Endodermal cell (in vitro differentiated cells): Measurements from ENCODE around the gene ZBTB45. TPM values are rescaled to one million over a fixed set of nuclear protein-coding genes. Genes with fewer than 3 reads are reported as not detected.

Experiments used
- DNase-seq: peaks from one replicate; pipeline ENCODE4 v3.0.0-alpha.2; 2017
- H3K27ac ChIP-seq: 2 replicates; pipeline ENCODE4 v1.5.1; 2013; ENCODE audit warnings: mild to moderate bottlenecking, low read depth, low read length, moderate library complexity
- H3K27me3 ChIP-seq: 2 replicates; pipeline ENCODE4 v1.6.1; 2013; ENCODE audit warnings: mild to moderate bottlenecking, low read length, moderate library complexity; ENCODE audit not compliant: insufficient read depth, control insufficient read depth, poor library complexity, severe bottlenecking
- H3K36me3 ChIP-seq: 2 replicates; pipeline ENCODE4 v1.7.0; 2013; ENCODE audit warnings: mild to moderate bottlenecking, low read length, moderate library complexity; ENCODE audit not compliant: control insufficient read depth, insufficient read depth
- H3K4me1 ChIP-seq: one replicate; pipeline ENCODE4 v1.7.0; 2013; ENCODE audit warnings: low read length; ENCODE audit not compliant: control insufficient read depth, insufficient read depth
- H3K4me3 ChIP-seq: 2 replicates; pipeline ENCODE4 v1.5.1; 2013; ENCODE audit warnings: mild to moderate bottlenecking, low read length, moderate library complexity
- H3K9ac ChIP-seq: 2 replicates; pipeline ENCODE4 v1.6.1; 2013; ENCODE audit warnings: mild to moderate bottlenecking, low read length, moderate library complexity; ENCODE audit not compliant: poor library complexity, severe bottlenecking; ENCODE audit errors: extremely low read depth
- H3K9me3 ChIP-seq: 2 replicates; pipeline ENCODE4 v1.6.1; 2013; ENCODE audit warnings: mild to moderate bottlenecking, low read length, moderate library complexity; ENCODE audit not compliant: control insufficient read depth
- H3K27ac Mint-ChIP-seq: 2 replicates; pipeline ENCODE4 v1.8.0; 2020; ENCODE audit warnings: mixed read lengths
- H3K27me3 Mint-ChIP-seq: 2 replicates; pipeline ENCODE4 v1.8.0; 2021; ENCODE audit warnings: mild to moderate bottlenecking, mixed read lengths; ENCODE audit not compliant: insufficient read depth
- H3K36me3 Mint-ChIP-seq: 2 replicates; pipeline ENCODE4 v1.8.0; 2020; ENCODE audit warnings: low read depth, mixed read lengths
- H3K4me1 Mint-ChIP-seq: 2 replicates; pipeline ENCODE4 v1.8.0; 2020; ENCODE audit warnings: mixed read lengths
- H3K4me3 Mint-ChIP-seq: 2 replicates; pipeline ENCODE4 v1.8.0; 2020; ENCODE audit warnings: mild to moderate bottlenecking, moderate library complexity, mixed read lengths
- H3K9me3 Mint-ChIP-seq: 2 replicates; pipeline ENCODE4 v1.8.0; 2020; ENCODE audit warnings: mild to moderate bottlenecking, mixed read lengths
- WGBS, 2 experiments: methylation state at CpG; one replicate each; pipeline versions ENCODE4 v1.1.5 to v1.1.7; 2013; ENCODE audit warnings: missing lambda C conversion rate in 2 of 2, mixed read lengths in 1 of 2; ENCODE audit not compliant: insufficient coverage in 1 of 2, insufficient read length in 1 of 2; 5-methylcytosine and 5-hydroxymethylcytosine counted together
- total RNA-seq, 2 donors: library from RNA; stranded (reverse); fragmentation: NEBNext Ultra II Directional in 1 of 2; extraction: Animal tissue kit (Norgen Biotek cat#: 25700) in 1 of 2; gene quantifications; 2 replicates in 1 of 2; 3 replicates in 1 of 2; pipeline ENCODE4 v1.2.1, GENCODE V29; 2021
- TF ChIP-seq, protein P1 (sequence below): fragments of 200-600 bp; sonication (generic); conservative IDR thresholded peaks from 2 replicates; pipeline ENCODE4 v1.5.0; 2021; ENCODE audit warnings: antibody characterized with exemption, mild to moderate bottlenecking

ZBTB45 gene
- total RNA-seq, 2 donors from 2014 or later = 19.0 to 19.4 TPM

DNA sequence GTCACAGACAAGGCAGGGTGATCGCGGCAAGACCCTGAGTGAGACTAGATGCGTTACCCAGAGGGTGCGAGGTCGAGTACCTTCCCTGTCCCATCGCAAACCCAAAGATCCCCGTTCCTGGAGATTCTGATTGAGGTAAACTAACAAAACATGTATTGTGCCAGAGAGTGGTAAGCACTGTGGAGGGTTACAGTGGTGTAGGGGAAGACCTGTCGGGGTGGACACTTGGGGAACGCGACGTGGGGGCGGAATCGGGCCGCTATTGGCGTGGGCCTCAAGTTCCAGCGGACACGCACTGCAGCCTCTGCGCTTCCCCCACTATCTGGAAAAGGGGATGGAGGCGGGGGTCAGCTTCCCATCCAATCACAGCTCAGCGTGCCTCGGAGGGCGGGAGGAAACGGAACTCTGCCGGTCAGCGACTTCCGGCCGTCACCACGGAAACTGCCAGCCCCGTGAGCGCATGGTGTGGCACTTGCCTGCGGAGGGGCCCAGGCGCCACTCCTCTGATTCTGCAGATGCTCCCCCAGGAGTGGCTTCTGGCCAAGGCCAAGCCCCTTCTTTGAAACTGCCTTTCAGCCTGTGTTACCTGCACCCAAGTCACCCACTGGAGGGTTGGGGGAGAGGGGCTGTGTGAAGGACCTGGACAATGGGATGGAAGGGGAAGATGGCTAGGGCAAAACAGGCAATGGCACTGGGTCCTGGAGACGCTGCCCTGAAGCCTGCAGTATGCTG, 39.8 kb upstream of the ZBTB45 start:
- peaks cover 2% of the 10 kb centered on the region for H3K27me3 Mint-ChIP-seq
- peak; percentile 97 for DNase-seq
- Histone ChIP-seq H3K4me3 (peak overlapping the region; percentile 98), H3K4me1 (no peaks in the 10 kb centered on the region), H3K27ac (peak overlapping the region; percentile 99), H3K9me3 (no peaks in the 10 kb centered on the region), H3K27me3 (peaks cover 6% of the 10 kb centered on the region), H3K36me3 (peaks cover 18% of the 10 kb centered on the region), H3K9ac (peak overlapping the region; percentile 95)
- no peaks in the 10 kb centered on the region for H3K9me3 Mint-ChIP-seq
- 0 to 1% methylated on average over 24 to 33 of the region's 33 CpGs for WGBS, 2 experiments
- peak overlapping the region; percentile 99 for H3K27ac Mint-ChIP-seq
- TF ChIP-seq, protein P1, sequence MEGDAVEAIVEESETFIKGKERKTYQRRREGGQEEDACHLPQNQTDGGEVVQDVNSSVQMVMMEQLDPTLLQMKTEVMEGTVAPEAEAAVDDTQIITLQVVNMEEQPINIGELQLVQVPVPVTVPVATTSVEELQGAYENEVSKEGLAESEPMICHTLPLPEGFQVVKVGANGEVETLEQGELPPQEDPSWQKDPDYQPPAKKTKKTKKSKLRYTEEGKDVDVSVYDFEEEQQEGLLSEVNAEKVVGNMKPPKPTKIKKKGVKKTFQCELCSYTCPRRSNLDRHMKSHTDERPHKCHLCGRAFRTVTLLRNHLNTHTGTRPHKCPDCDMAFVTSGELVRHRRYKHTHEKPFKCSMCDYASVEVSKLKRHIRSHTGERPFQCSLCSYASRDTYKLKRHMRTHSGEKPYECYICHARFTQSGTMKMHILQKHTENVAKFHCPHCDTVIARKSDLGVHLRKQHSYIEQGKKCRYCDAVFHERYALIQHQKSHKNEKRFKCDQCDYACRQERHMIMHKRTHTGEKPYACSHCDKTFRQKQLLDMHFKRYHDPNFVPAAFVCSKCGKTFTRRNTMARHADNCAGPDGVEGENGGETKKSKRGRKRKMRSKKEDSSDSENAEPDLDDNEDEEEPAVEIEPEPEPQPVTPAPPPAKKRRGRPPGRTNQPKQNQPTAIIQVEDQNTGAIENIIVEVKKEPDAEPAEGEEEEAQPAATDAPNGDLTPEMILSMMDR = no peak
- peaks cover 18% of the 10 kb centered on the region for H3K4me1 Mint-ChIP-seq
- peaks cover 22% of the 10 kb centered on the region for H3K36me3 Mint-ChIP-seq
- peak overlapping the region; percentile 96 for H3K4me3 Mint-ChIP-seq

DNA sequence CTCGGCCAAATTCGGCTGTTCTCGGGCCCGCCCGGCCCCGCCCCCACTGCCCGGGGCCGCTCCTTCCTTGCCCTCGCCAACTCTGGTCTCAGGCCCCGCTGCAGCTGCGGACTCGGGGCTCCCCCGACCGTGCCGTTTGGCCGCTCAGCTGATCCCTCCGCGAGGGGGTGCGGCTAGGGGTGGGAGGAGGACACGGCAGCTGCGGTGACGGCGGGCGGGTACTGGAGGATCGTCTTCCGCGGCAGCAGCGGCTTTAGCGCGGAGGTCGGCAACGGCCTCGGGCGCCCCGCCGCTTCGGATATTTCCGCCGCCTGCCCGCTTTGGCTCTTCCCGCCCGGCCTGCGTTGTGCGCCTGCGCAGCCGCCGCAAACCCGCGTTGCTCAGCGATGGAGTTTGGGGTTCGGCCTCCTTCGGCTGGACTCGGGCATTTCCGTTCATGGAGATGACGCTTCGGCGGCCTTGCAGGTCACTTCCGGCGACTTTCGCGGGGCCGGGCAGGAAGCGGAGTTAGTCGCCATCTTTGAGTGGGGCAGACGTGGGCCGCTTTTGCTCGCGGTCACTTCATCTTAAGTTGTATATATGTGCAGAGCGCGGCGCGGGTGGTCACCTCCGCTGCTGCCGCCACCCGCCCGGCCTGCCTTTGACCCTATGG, 39.1 kb upstream of the ZBTB45 start:
- peak overlapping the region; percentile 95 for H3K9ac ChIP-seq
- H3K27ac ChIP-seq = peak overlapping the region; percentile 99
- H3K27me3 ChIP-seq = peaks cover 6% of the 10 kb centered on the region
- peaks cover 21% of the 10 kb centered on the region for H3K36me3 ChIP-seq
- peak overlapping the region; percentile 96 for H3K4me3 Mint-ChIP-seq
- TF ChIP-seq, protein P1 = no peak
- H3K4me1 Mint-ChIP-seq = peaks cover 24% of the 10 kb centered on the region
- peak; percentile 100 for DNase-seq
- WGBS, 2 experiments = 0 to 1% methylated on average over 33 to 76 of the region's 76 CpGs
- H3K27ac Mint-ChIP-seq = peak overlapping the region; percentile 99
- peaks cover 22% of the 10 kb centered on the region for H3K36me3 Mint-ChIP-seq
- H3K4me1 ChIP-seq = no peaks in the 10 kb centered on the region
- peak overlapping the region; percentile 98 for H3K4me3 ChIP-seq
- no peaks in the 10 kb centered on the region for H3K9me3 ChIP-seq
- no peaks in the 10 kb centered on the region for H3K9me3 Mint-ChIP-seq
- peaks cover 2% of the 10 kb centered on the region for H3K27me3 Mint-ChIP-seq

DNA sequence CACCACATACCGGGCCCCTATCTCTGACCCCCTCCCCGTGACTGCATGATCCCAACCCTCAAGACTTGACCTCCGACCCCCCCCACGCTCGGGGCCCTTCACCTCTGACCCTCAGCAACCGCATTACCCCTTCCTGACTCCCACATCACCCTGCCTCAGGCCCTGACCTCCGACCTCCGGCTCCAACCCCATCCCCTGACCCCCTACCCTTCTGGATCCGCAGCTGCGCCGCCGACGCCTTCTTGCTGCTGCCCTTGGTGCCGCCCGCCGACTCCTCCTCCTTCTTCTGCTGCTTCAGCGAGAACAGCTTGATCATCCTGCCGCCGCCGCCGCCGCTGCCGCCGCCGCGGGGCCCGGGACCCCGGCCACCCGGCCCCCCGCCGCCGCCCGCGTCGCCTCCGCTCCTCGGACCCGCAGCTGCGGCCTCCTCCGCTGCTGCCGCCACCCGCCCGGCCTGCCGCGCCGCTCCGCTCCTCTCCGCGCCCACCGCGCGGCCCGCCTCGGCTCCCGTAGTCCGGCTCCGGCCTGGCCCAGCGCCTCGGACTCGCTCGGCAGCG, 38.5 kb upstream of the ZBTB45 start, which contains the start of gene UBE2M:
Gene UBE2M (minus strand): TSS at position 546 of the 557 bp plus-strand sequence. CDS start 230 bp downstream, at position 316.
- Histone ChIP-seq H3K4me3 (peak within 1 kb of the TSS; percentile 99), H3K9ac (peak within 1 kb of the TSS; percentile 95), H3K27ac (peak within 1 kb of the TSS; percentile 99), H3K4me1 (no peaks in the 10 kb centered on the region), H3K9me3 (no peaks in the 10 kb centered on the region), H3K27me3 (peaks cover 6% of the 10 kb centered on the region), H3K36me3 (peaks cover 25% of the 10 kb centered on the region)
- Mint-ChIP-seq H3K27ac (peak within 1 kb of the TSS; percentile 99), H3K36me3 (peaks cover 25% of the 10 kb centered on the region), H3K27me3 (peaks cover 2% of the 10 kb centered on the region), H3K4me3 (peak within 1 kb of the TSS; percentile 96), H3K4me1 (peaks cover 27% of the 10 kb centered on the region), H3K9me3 (no peaks in the 10 kb centered on the region)
- DNase-seq = peak; percentile 88
- TF ChIP-seq, protein P1 = no peak
- WGBS, 2 experiments = 0% methylated on average over 8 to 61 of the region's 62 CpGs
